Erythroblast (primary cell): ENCODE results near the gene CHMP2A.

Experiments
- GATA1 ChIP-seq: IDR thresholded peaks from 2 replicates; pipeline ENCODE4 v1.6.1; 2011; ENCODE audit warnings: low read depth, mild to moderate bottlenecking, control low read depth, low read length, moderate library complexity
- POLR2A ChIP-seq: IDR thresholded peaks from 2 replicates; pipeline ENCODE4 v1.6.1; 2011; ENCODE audit warnings: mild to moderate bottlenecking, low read length

- peak; percentile 5 for TF ChIP-seq POLR2A
- no peak for TF ChIP-seq GATA1
Observed at GRCh38 chr19:58545286-58546018, 9.5 kb downstream of the CHMP2A start.
